Naive thymus-derived CD4-positive, alpha-beta T cell (primary cell): ENCODE data around the gene ASRGL1. TPM values are rescaled to one million over a fixed set of nuclear protein-coding genes. Genes with fewer than 3 reads are reported as not detected.

ENCODE experiments used
- ATAC-seq: fragments of 150-1000 bp; cut with Tn5 transposase; 2 replicates; pipeline ENCODE4 v1.10.0; 2021; ENCODE audit warnings: mild to moderate bottlenecking, moderate library complexity
- CTCF ChIA-PET: fragments of 350-600 bp; sonication (Branson Sonifier 250); formaldehyde crosslinking; loops from one replicate; lab custom pipeline; 2021; ENCODE audit warnings: antibody characterized with exemption; lab: Charles Lee
- POLR2A ChIA-PET: fragments of 350-600 bp; sonication (Branson Sonifier 250); formaldehyde crosslinking; loops from one replicate; lab custom pipeline; 2021; ENCODE audit warnings: antibody characterized with exemption, inconsistent platforms; lab: Charles Lee
- DNase-seq, 9 donors: peaks; one replicate each; pipeline versions ENCODE4 v3.0.0 to v3.0.0-alpha.2; 2020 to 2022; ENCODE audit warnings: mixed read lengths in 1 of 9
- H3K27ac ChIP-seq: one replicate; pipeline ENCODE4 v1.7.0; 2013; ENCODE audit warnings: mild to moderate bottlenecking, low read depth, low read length, moderate library complexity
- H3K27me3 ChIP-seq, 2 donors: one replicate each; pipeline ENCODE4 v1.7.0; 2013; ENCODE audit warnings: low read length in 2 of 2, mild to moderate bottlenecking in 2 of 2, moderate library complexity in 2 of 2; ENCODE audit not compliant: control insufficient read depth in 2 of 2, insufficient read depth in 2 of 2
- H3K36me3 ChIP-seq, 3 experiments: 1 replicate in 2 of 3; 2 replicates in 1 of 3; pipeline ENCODE4 v1.7.0; 2013; ENCODE audit warnings: low read length in 3 of 3, mild to moderate bottlenecking in 3 of 3, moderate library complexity in 1 of 3; ENCODE audit not compliant: insufficient read depth in 3 of 3, control insufficient read depth in 2 of 3
- H3K4me1 ChIP-seq, 2 donors: one replicate each; pipeline ENCODE4 v1.7.0; 2013; ENCODE audit warnings: low read length in 2 of 2, mild to moderate bottlenecking in 2 of 2, moderate library complexity in 1 of 2; ENCODE audit not compliant: control insufficient read depth in 2 of 2, insufficient read depth in 2 of 2
- H3K4me3 ChIP-seq: 2 replicates; pipeline ENCODE4 v1.7.0; 2013; ENCODE audit warnings: mild to moderate bottlenecking, low read length
- H3K9me3 ChIP-seq, 3 experiments: 1 replicate in 2 of 3; 2 replicates in 1 of 3; pipeline ENCODE4 v1.7.0; 2013; ENCODE audit warnings: low read length in 3 of 3; ENCODE audit not compliant: control insufficient read depth in 2 of 3
- H3K27ac Mint-ChIP-seq, 9 donors: one replicate each; pipeline ENCODE4 v1.8.0; 2020 to 2022; ENCODE audit warnings: mixed read lengths in 9 of 9, mild to moderate bottlenecking in 8 of 9, moderate library complexity in 5 of 9, inconsistent platforms in 2 of 9
- H3K27me3 Mint-ChIP-seq, 5 donors: one replicate each; pipeline ENCODE4 v1.8.0; 2021 to 2022; ENCODE audit warnings: mixed read lengths in 5 of 5, mild to moderate bottlenecking in 1 of 5
- H3K36me3 Mint-ChIP-seq, 5 donors: one replicate each; pipeline ENCODE4 v1.8.0; 2020 to 2022; ENCODE audit warnings: mixed read lengths in 5 of 5, mild to moderate bottlenecking in 3 of 5, inconsistent platforms in 1 of 5
- H3K4me1 Mint-ChIP-seq, 7 donors: one replicate each; pipeline ENCODE4 v1.8.0; 2020 to 2022; ENCODE audit warnings: mixed read lengths in 7 of 7, mild to moderate bottlenecking in 3 of 7, inconsistent platforms in 1 of 7
- H3K4me3 Mint-ChIP-seq, 10 donors: one replicate each; pipeline ENCODE4 v1.8.0; 2020 to 2022; ENCODE audit warnings: mild to moderate bottlenecking in 10 of 10, mixed read lengths in 10 of 10, moderate library complexity in 6 of 10, inconsistent platforms in 2 of 10
- H3K9me3 Mint-ChIP-seq, 11 donors: one replicate each; pipeline ENCODE4 v1.8.0; 2020 to 2022; ENCODE audit warnings: mixed read lengths in 11 of 11, mild to moderate bottlenecking in 4 of 11, inconsistent platforms in 1 of 11, moderate library complexity in 1 of 11
- intact Hi-C, 2 donors: fragments of 100-400 bp; cut with micrococcal nuclease; formaldehyde crosslinking; loops; one replicate each; pipeline ENCODE4 v1.15.1; 2023
- polyA plus RNA-seq, 2 donors: library from polyadenylated mRNA; unstranded; fragments of 300-500 nt; fragmentation: Illumina TruSeq; gene quantifications; one replicate each; pipeline ENCODE4 v1.2.3, GENCODE V29; 2021
- total RNA-seq, 6 experiments: library from RNA in 5 of 6; stranded (reverse) in 5 of 6; gene quantifications; 1 replicate in 5 of 6; 2 replicates in 1 of 6; pipeline ENCODE4 v1.2.3 and lab custom pipeline; 2021 to 2026

ASRGL1 gene
- total and polyA plus RNA-seq, 7 experiments from 2014 or later = 2.1 to 10.6 (median 4.2) TPM

DNA sequence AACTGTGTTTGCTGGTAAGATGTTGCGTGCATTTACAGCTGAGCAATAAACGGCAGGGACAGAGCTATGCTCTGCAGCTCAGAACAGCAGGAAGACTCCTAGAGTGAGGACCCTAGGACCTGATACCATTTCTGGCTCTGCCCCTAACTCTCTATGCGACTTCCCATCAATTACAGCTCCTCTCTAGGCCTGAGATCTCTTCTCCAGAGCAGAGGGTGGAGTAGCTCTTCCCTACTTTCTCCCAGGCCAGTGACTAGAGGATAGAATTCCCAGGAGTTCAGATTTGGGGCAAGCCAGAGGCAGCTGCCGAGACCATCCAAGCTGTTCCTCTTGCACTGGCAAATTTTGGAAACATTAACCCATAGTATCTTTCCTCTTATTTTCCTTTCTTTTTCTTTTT is 68.8 kb downstream of the ASRGL1 start:
- no peak for DNase-seq
- ChIA-PET POLR2A (interaction anchor here (0.6 to 0.8 kb wide), 2 partner anchors 138 to 353 kb away, joined by 3 read pairs; no protein-coding TSS in a partner anchor), CTCF (interaction anchor here (0.6 to 0.7 kb wide), 2 partner anchors 28 to 275 kb away, joined by 3 to 4 read pairs; no protein-coding TSS in a partner anchor)
- Histone ChIP-seq H3K27me3 (no peaks in the 10 kb centered on the region), H3K9me3 (no peaks in the 10 kb centered on the region), H3K4me1 (peaks cover 18 to 23% of the 10 kb centered on the region in 2 donors), H3K4me3 (no peak overlapping the region), H3K36me3 (no peaks in the 10 kb centered on the region), H3K27ac (no peak overlapping the region)
- Mint-ChIP-seq H3K9me3 (peaks cover 0 to 2% (median 0%) of the 10 kb centered on the region in 11 donors), H3K4me3 (no peak overlapping the region), H3K27me3 (peaks cover 0 to 2% (median 0%) of the 10 kb centered on the region in 5 donors), H3K36me3 (peaks cover 0 to 2% (median 0%) of the 10 kb centered on the region in 5 donors), H3K27ac (peak overlapping the region in 1 of 9 donors; percentile 25), H3K4me1 (peaks cover 16 to 35% (median 23%) of the 10 kb centered on the region in 7 donors)
- ATAC-seq = no peak
- intact Hi-C loops = no loop called here

DNA sequence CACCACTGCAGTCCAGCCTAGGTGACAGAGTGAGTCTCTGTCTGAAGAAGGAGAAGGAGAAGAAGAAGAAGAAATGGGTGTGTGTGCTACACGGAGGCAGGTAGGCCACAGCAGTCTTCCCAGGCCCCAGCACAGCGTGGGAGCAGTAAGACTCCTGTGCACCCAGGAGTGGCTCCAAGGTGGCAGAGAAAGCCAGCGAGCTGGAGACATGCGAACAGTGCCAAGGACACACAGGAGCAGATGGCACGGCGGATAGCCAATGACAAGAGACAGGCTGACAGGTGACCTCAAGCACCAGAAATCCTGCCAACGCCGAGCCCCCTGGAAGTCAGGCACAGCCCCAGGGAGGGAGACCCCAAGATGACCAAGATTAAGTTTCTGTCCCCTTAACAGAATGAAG is 72.6 kb downstream of the ASRGL1 start:
- peaks cover 0 to 2% (median 0%) of the 10 kb centered on the region in 5 donors for H3K27me3 Mint-ChIP-seq
- no peak overlapping the region for H3K4me3 ChIP-seq
- ATAC-seq (no peak), DNase-seq (no peak)
- no peak overlapping the region for H3K4me3 Mint-ChIP-seq
- ChIA-PET CTCF (interaction anchor here (1.2 to 1.4 kb wide), 2 partner anchors 14 to 135 kb away, joined by 3 to 7 read pairs; no protein-coding TSS in a partner anchor), POLR2A (interaction anchor here (0.9 to 1.1 kb wide), 2 partner anchors 10 to 132 kb away, joined by 3 read pairs; no protein-coding TSS in a partner anchor)
- no peaks in the 10 kb centered on the region for H3K27me3 ChIP-seq
- no peaks in the 10 kb centered on the region for H3K9me3 Mint-ChIP-seq
- peak overlapping the region in 1 of 9 donors; percentile 38 for H3K27ac Mint-ChIP-seq
- H3K4me1 Mint-ChIP-seq = peaks cover 0 to 3% (median 0%) of the 10 kb centered on the region in 7 donors
- H3K36me3 Mint-ChIP-seq = no peaks in the 10 kb centered on the region
- intact Hi-C loops = no loop called here
- no peaks in the 10 kb centered on the region for H3K4me1 ChIP-seq
- H3K9me3 ChIP-seq = no peaks in the 10 kb centered on the region
- H3K36me3 ChIP-seq = no peaks in the 10 kb centered on the region
- H3K27ac ChIP-seq = no peak overlapping the region

DNA sequence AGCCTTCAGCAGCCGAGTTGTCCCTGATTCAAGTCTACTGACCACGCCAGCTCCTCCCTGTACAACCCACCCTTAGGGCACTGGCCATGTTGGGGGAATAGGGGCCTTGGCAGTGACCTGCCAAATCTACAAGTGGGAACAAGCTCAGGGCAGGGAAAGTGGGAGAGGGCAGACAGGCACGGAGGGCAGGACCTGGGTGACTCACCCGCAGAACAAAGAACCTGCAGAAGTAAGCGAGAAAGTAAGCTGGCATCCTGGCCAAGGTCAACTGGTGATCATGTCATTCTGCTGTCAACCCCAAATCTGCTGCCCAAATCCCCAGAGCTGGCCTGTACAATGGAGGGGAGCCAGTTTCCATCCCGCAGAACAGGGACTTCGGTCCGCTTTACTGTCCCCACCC is 73.7 kb downstream of the ASRGL1 start:
- peaks cover 0 to 2% (median 0%) of the 10 kb centered on the region in 5 donors for H3K27me3 Mint-ChIP-seq
- peaks cover 0 to 3% (median 0%) of the 10 kb centered on the region in 7 donors for H3K4me1 Mint-ChIP-seq
- no peak overlapping the region for H3K4me3 Mint-ChIP-seq
- Histone ChIP-seq H3K4me1 (no peaks in the 10 kb centered on the region), H3K9me3 (no peaks in the 10 kb centered on the region), H3K27ac (no peak overlapping the region), H3K4me3 (no peak overlapping the region), H3K36me3 (no peaks in the 10 kb centered on the region), H3K27me3 (no peaks in the 10 kb centered on the region)
- ChIA-PET CTCF (interaction anchor here (1.4 kb wide), 1 partner anchor 134 kb away, joined by 3 read pairs; no protein-coding TSS in a partner anchor), POLR2A (interaction anchor here (1.1 kb wide), 1 partner anchor 11 kb away, joined by 3 read pairs; no protein-coding TSS in a partner anchor)
- H3K9me3 Mint-ChIP-seq = no peaks in the 10 kb centered on the region
- H3K27ac Mint-ChIP-seq = no peak overlapping the region
- intact Hi-C loops = no loop called here
- ATAC-seq (no peak), DNase-seq (no peak)
- no peaks in the 10 kb centered on the region for H3K36me3 Mint-ChIP-seq

DNA sequence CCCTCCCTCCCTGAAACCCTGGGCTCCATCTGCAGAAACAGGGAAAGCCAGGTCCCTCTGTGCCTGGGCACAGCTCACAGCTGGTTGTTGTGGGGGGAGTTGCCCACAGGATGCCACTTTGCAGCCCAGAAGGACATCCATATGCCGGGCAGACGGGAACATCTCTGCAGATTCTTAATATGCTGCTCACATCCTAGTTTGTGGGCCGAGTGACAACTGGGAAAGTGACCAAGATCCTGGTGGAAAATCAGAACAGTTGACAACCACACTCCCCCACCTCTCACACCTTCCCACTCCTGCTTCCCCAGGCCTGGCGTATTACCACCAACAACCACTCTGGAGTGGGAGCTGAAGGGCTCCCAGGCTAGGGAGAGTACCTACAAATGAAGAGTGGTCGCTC is 74.3 kb downstream of the ASRGL1 start:
- Mint-ChIP-seq H3K4me1 (peaks cover 0 to 3% (median 0%) of the 10 kb centered on the region in 7 donors), H3K9me3 (no peaks in the 10 kb centered on the region), H3K27me3 (peaks cover 0 to 2% (median 0%) of the 10 kb centered on the region in 5 donors), H3K36me3 (no peaks in the 10 kb centered on the region), H3K4me3 (no peak overlapping the region), H3K27ac (no peak overlapping the region)
- ChIA-PET POLR2A (no interaction called here), CTCF (interaction anchor here (1.4 kb wide), 1 partner anchor 133 kb away, joined by 3 read pairs; no protein-coding TSS in a partner anchor)
- no peak for ATAC-seq
- intact Hi-C loops = no loop called here
- no peak overlapping the region for H3K27ac ChIP-seq
- no peak for DNase-seq
- no peaks in the 10 kb centered on the region for H3K27me3 ChIP-seq
- no peaks in the 10 kb centered on the region for H3K4me1 ChIP-seq
- no peaks in the 10 kb centered on the region for H3K9me3 ChIP-seq
- H3K4me3 ChIP-seq = no peak overlapping the region
- no peaks in the 10 kb centered on the region for H3K36me3 ChIP-seq

DNA sequence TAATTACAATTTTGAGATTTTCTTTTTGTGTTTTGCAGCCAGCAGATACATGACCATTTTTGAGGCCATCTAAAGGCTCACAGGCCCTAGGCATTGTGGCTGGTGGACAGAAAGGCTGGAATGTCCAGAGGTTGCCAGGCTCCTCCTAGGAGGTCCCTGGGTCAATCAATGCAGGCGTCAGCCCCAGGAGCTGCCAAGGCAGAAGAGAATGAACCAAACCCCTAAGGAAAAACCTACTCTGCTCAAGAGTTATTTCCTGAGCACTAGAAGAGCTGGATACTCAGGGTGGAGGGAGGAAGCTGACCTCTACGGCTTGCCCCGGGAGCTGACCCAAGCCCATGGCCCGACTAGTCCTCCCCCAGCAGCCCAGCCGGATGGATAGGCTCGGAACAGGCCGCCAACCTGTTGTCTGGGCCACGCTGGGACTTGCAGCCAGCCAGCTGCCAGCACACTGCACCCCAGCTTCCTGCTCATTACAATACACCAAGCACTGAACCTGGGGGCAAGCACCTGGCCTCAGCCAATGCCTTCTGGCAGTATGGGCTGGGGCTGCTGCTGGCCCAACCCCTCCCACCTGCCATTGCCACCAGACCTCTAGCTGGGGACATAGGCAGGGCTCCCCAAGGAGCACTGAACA is 75.9 kb downstream of the ASRGL1 start:
- no peaks in the 10 kb centered on the region for H3K9me3 ChIP-seq
- CTCF ChIA-PET = interaction anchor here (0.6 to 0.7 kb wide), 2 partner anchors 87 to 305 kb away, joined by 3 read pairs; no protein-coding TSS in a partner anchor
- no peaks in the 10 kb centered on the region for H3K4me1 ChIP-seq
- Mint-ChIP-seq H3K4me3 (no peak overlapping the region), H3K36me3 (no peaks in the 10 kb centered on the region), H3K9me3 (no peaks in the 10 kb centered on the region), H3K4me1 (peaks cover 0 to 3% (median 0%) of the 10 kb centered on the region in 7 donors), H3K27me3 (peaks cover 0 to 2% (median 0%) of the 10 kb centered on the region in 5 donors), H3K27ac (no peak overlapping the region)
- H3K4me3 ChIP-seq = no peak overlapping the region
- H3K27ac ChIP-seq = no peak overlapping the region
- POLR2A ChIA-PET = no interaction called here
- intact Hi-C loops = no loop called here
- no peak for ATAC-seq
- H3K27me3 ChIP-seq = no peaks in the 10 kb centered on the region
- H3K36me3 ChIP-seq = no peaks in the 10 kb centered on the region
- DNase-seq = no peak

DNA sequence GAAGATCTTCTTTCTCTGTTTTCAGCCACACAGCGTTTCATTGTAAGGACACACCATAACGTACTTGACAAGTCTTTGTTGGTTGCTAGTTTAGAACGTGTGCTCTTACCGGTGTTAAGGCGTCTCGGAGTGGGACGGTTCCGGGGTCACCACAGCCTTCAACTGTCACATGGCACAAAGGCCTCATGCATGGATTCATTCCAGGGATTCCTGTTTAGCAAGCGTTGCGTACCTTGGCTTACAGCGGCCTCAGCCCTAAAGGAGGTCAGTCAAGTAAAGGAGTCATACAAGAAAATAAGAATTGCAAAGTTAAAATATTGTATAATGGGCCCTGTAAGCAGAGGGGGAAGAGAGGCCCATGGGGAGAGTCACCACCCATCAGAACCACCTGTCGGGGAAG is 79.3 kb downstream of the ASRGL1 start:
- no peaks in the 10 kb centered on the region for H3K9me3 ChIP-seq
- Mint-ChIP-seq H3K27ac (peak overlapping the region in 2 of 9 donors; percentile 23 to 33), H3K36me3 (no peaks in the 10 kb centered on the region)

More for the DNA sequence above, 79.3 kb downstream of the ASRGL1 start:
- peaks cover 0 to under 1% (median 0%) of the 10 kb centered on the region in 5 donors for H3K27me3 Mint-ChIP-seq
- no peak overlapping the region for H3K27ac ChIP-seq
- ChIA-PET CTCF (no interaction called here), POLR2A (interaction anchor here (1.1 kb wide), 1 partner anchor 13 kb away, joined by 3 read pairs; no protein-coding TSS in a partner anchor)
- intact Hi-C loops = no loop called here
- H3K4me1 ChIP-seq = no peaks in the 10 kb centered on the region
- no peak for DNase-seq
- no peaks in the 10 kb centered on the region for H3K36me3 ChIP-seq
- ATAC-seq = no peak
- no peaks in the 10 kb centered on the region for H3K27me3 ChIP-seq
- no peak overlapping the region for H3K4me3 ChIP-seq
- no peak overlapping the region for H3K4me3 Mint-ChIP-seq
- H3K9me3 Mint-ChIP-seq = no peaks in the 10 kb centered on the region
- H3K4me1 Mint-ChIP-seq = peaks cover 0 to 3% (median 0%) of the 10 kb centered on the region in 7 donors
